AG10803 (cell line): ENCODE results near the gene KRT1.

Experiments
- DNase-seq: peaks from one replicate; pipeline ENCODE4 v3.0.0; 2010; ENCODE audit warnings: low read depth
- H3K4me3 ChIP-seq: 2 replicates; pipeline ENCODE4 v1.5.1; 2011; ENCODE audit warnings: mild to moderate bottlenecking, low read length, control low read depth
- CTCF ChIP-seq: conservative IDR thresholded peaks from 2 replicates; pipeline ENCODE4 v1.5.1; 2011; ENCODE audit warnings: mild to moderate bottlenecking, low read length, control low read depth, inconsistent platforms

Gene KRT1

GRCh38 chr12:52693261-52693660 lies 13.1 kb upstream of the KRT1 start:
- TF ChIP-seq CTCF, result no peak
- no peak overlapping the region for H3K4me3 ChIP-seq
- no peak for DNase-seq

GRCh38 chr12:52692254-52692653 lies 12.0 kb upstream of the KRT1 start:
- TF ChIP-seq CTCF, result peak; percentile 10; the same call in 1 of the 2 replicates
- H3K4me3 ChIP-seq, result no peak overlapping the region
- no peak for DNase-seq

- no peak for DNase-seq
- no peak for TF ChIP-seq CTCF
- H3K4me3 ChIP-seq, result no peak overlapping the region
Observed at GRCh38 chr12:52691841-52692150, 11.6 kb upstream of the KRT1 start.

- H3K4me3 ChIP-seq, result no peak overlapping the region
- DNase-seq, result no peak
- no peak for TF ChIP-seq CTCF
Observed at GRCh38 chr12:52691076-52691840, 11.1 kb upstream of the KRT1 start.

GRCh38 chr12:52690351-52691075 lies 10.3 kb upstream of the KRT1 start:
- DNase-seq, result no peak
- no peak for TF ChIP-seq CTCF
- no peak overlapping the region for H3K4me3 ChIP-seq

GRCh38 chr12:52689936-52690335 lies 9.7 kb upstream of the KRT1 start:
- DNase-seq, result no peak
- TF ChIP-seq CTCF, result no peak
- no peak overlapping the region for H3K4me3 ChIP-seq

GRCh38 chr12:52689239-52689638 lies 9.0 kb upstream of the KRT1 start:
- H3K4me3 ChIP-seq, result no peak overlapping the region
- DNase-seq, result no peak
- no peak for TF ChIP-seq CTCF
